Endothelial cell of umbilical vein (primary cell): ENCODE data around the gene DMD. TPM values are rescaled to one million over a fixed set of nuclear protein-coding genes. Genes with fewer than 3 reads are reported as not detected.

Experiments
- BruUV-seq: library from RNA; stranded (reverse); fragments of 400-500 nt; replicated peaks from 2 replicates; lab custom pipeline; 2021; lab: Mats Ljungman, UMichigan
- CTCF ChIA-PET: fragments of 300-600, 350-600 bp; sonication (Branson Sonifier 250); formaldehyde crosslinking; loops from one replicate; lab custom pipeline; 2021; ENCODE audit warnings: antibody characterized with exemption, inconsistent platforms; lab: Charles Lee
- POLR2A ChIA-PET: fragments of 300-600, 350-600 bp; sonication (Branson Sonifier 250); formaldehyde crosslinking; loops from one replicate; lab custom pipeline; 2021; ENCODE audit warnings: antibody characterized with exemption, inconsistent platforms; lab: Charles Lee
- DNase-seq: peaks from one replicate; pipeline ENCODE4 v3.0.0-alpha.2; 2011; ENCODE audit warnings: low read depth, low spot score
- FAIRE-seq: peaks from 2 replicates; lab custom pipeline; 2011; peaks lifted over from hg19 to GRCh38; lab: Jason Lieb, UNC
- H2AFZ ChIP-seq: 2 replicates; pipeline ENCODE4 v1.6.0; 2012; ENCODE audit warnings: low read depth, low read length, control low read depth, inconsistent platforms
- H3K27ac ChIP-seq: 2 replicates; pipeline ENCODE4 v1.5.1; 2011; ENCODE audit warnings: low read depth, mild to moderate bottlenecking, control low read depth, low read length, moderate library complexity; ENCODE audit not compliant: insufficient read depth
- H3K27me3 ChIP-seq, 2 experiments: 2 replicates each; pipeline versions ENCODE4 v1.6.0 to v1.6.1; 2011; ENCODE audit warnings: low read length in 2 of 2, mixed read lengths in 1 of 2; ENCODE audit not compliant: control insufficient read depth in 2 of 2, insufficient read depth in 2 of 2
- H3K36me3 ChIP-seq, 2 experiments: 2 replicates in 1 of 2; 3 replicates in 1 of 2; pipeline ENCODE4 v1.5.1; 2011; ENCODE audit warnings: low read length in 2 of 2, mild to moderate bottlenecking in 1 of 2, moderate library complexity in 1 of 2; ENCODE audit not compliant: control insufficient read depth in 2 of 2, insufficient read depth in 2 of 2; ENCODE audit errors: extremely low read depth in 1 of 2
- H3K4me1 ChIP-seq: 3 replicates; pipeline ENCODE4 v1.5.1; 2011; ENCODE audit warnings: mild to moderate bottlenecking, low read length; ENCODE audit not compliant: control insufficient read depth, insufficient read depth; ENCODE audit errors: extremely low read depth
- H3K4me2 ChIP-seq: 2 replicates; pipeline ENCODE4 v1.6.1; 2011; ENCODE audit warnings: low read length, control low read depth, mixed read lengths; ENCODE audit not compliant: insufficient read depth
- H3K4me3 ChIP-seq, 3 experiments: fragments of 200-600 bp in 1 of 3; sonication (generic), shearing (Covaris generic) in 1 of 3; replicated peaks in 1 of 3; 2 replicates each; pipeline ENCODE4 v1.5.1; 2011 to 2016; ENCODE audit warnings: control low read depth in 3 of 3, low read length in 3 of 3, mild to moderate bottlenecking in 2 of 3, inconsistent platforms in 1 of 3, low read depth in 1 of 3, moderate library complexity in 1 of 3; ENCODE audit not compliant: insufficient read depth in 1 of 3
- H3K79me2 ChIP-seq: 2 replicates; pipeline ENCODE4 v1.6.0; 2012; ENCODE audit warnings: low read length, inconsistent platforms; ENCODE audit not compliant: control insufficient read depth, insufficient read depth
- H3K9ac ChIP-seq: replicated peaks from 2 replicates; pipeline ENCODE3; 2011; ENCODE audit warnings: low read length, control low read depth; ENCODE audit not compliant: insufficient read depth; ENCODE audit errors: extremely low read depth
- H3K9me1 ChIP-seq: replicated peaks from 3 replicates; pipeline ENCODE4 v1.6.0; 2011; ENCODE audit warnings: mild to moderate bottlenecking, low read length; ENCODE audit not compliant: control insufficient read depth, insufficient read depth; ENCODE audit errors: extremely low read depth
- H3K9me3 ChIP-seq: replicated peaks from 2 replicates; pipeline ENCODE4 v1.5.1; 2012; ENCODE audit warnings: low read length, inconsistent platforms; ENCODE audit not compliant: control insufficient read depth, insufficient read depth
- H4K20me1 ChIP-seq: replicated peaks from 2 replicates; pipeline ENCODE3; 2011; ENCODE audit warnings: mild to moderate bottlenecking, low read length; ENCODE audit not compliant: control insufficient read depth, insufficient read depth; ENCODE audit errors: extremely low read depth
- EZH2 ChIP-seq: IDR thresholded peaks from 2 replicates; pipeline ENCODE4 v1.6.1; 2012; ENCODE audit warnings: borderline replicate concordance, low read depth, mild to moderate bottlenecking, moderate library complexity, low read length, inconsistent platforms; ENCODE audit not compliant: severe bottlenecking
- FOS ChIP-seq: IDR thresholded peaks from 2 replicates; pipeline ENCODE4 v1.6.1; 2011; ENCODE audit warnings: mild to moderate bottlenecking, low read length, moderate library complexity, borderline replicate concordance; ENCODE audit not compliant: insufficient read depth
- GATA2 ChIP-seq: IDR thresholded peaks from 2 replicates; pipeline ENCODE4 v1.7.0; 2011; ENCODE audit warnings: low read depth, mild to moderate bottlenecking, moderate library complexity, mixed read lengths, low read length; ENCODE audit not compliant: insufficient read length, insufficient read depth
- MYC ChIP-seq: IDR thresholded peaks from one replicate; pipeline ENCODE4 v1.6.1; 2011; ENCODE audit warnings: mild to moderate bottlenecking, low read depth, low read length
- POLR2A ChIP-seq: IDR thresholded peaks from 2 replicates; pipeline ENCODE4 v1.6.1; 2012; ENCODE audit warnings: low read depth, mild to moderate bottlenecking, control low read depth, low read length
- dilution Hi-C: fragments of 300-500 bp; cut with MboI; formaldehyde crosslinking; loops from one replicate; pipeline ENCODE4 v1.15.0; 2019; ENCODE audit warnings: low sequenced_read_pairs; ENCODE audit not compliant: extremely low pct_ligation_motif_present
- intact Hi-C: fragments of 100-400 bp; cut with micrococcal nuclease; formaldehyde crosslinking; loops from one replicate; pipeline ENCODE4 v1.10.0; 2022
- polyA plus RNA-seq, 4 experiments: library from polyadenylated mRNA; depleted of rRNA in 3 of 4; stranded (reverse) in 3 of 4; unstranded in 1 of 4; fragments of >200 nt; gene quantifications; 2 replicates each; pipeline versions ENCODE4 v1.2.1 to v1.2.3, GENCODE V29; 2011 to 2012; ENCODE audit warnings: missing spikeins in 1 of 4
- total RNA-seq: library from RNA; stranded (reverse); gene quantifications from 2 replicates; pipeline ENCODE4 v1.2.3, GENCODE V29; 2021
- TF ChIP-seq, protein P1 (sequence below), 2 donors: IDR thresholded peaks; 1 replicate in 1 of 2; 2 replicates in 1 of 2; pipeline ENCODE4 v1.5.1; 2011; ENCODE audit warnings: low read length in 2 of 2, mild to moderate bottlenecking in 2 of 2, moderate library complexity in 2 of 2, control low read depth in 1 of 2, inconsistent platforms in 1 of 2, low read depth in 1 of 2; ENCODE audit not compliant: insufficient read depth in 1 of 2; ENCODE audit errors: extremely low read depth in 1 of 2
- TF ChIP-seq, protein P2 (sequence below): IDR thresholded peaks from 2 replicates; pipeline ENCODE4 v1.6.1; 2011; ENCODE audit not compliant: insufficient read depth, insufficient read length

DMD gene
- total and polyA plus RNA-seq, 2 donors (not counting 3 experiments of a cell fraction or from before 2014, with no cell fraction given), result 7.3 to 9.0 TPM

DNA sequence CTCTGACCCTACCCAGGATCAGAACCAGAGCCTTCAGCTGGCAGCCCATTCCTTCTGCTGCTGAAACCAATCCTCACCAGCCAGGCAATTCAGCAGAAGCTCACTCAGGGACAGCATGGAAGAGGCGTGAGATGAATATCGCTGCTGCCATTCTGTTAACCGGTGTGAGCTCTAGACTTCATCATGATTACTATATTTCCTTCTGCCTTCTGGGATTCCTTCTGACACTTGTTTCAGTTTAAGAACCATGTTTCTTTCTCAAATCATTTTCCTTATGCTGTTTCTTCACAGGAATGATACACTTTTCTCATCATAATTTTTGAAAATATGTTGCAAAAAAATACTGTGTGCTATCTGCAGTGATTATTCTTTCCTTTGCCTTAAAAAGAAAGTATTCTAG is 1666.2 kb downstream of the DMD start:
- Histone ChIP-seq H3K9ac (peak overlapping the region; percentile 10), H2AFZ (no peak overlapping the region), H3K9me1 (no peaks in the 10 kb centered on the region), H3K4me1 (peaks cover 18% of the 10 kb centered on the region), H3K79me2 (no peaks in the 10 kb centered on the region), H3K4me3 (no peak overlapping the region), H3K27me3 (no peaks in the 10 kb centered on the region), H3K27ac (peak overlapping the region; percentile 59), H3K4me2 (peak overlapping the region; percentile 49), H4K20me1 (no peaks in the 10 kb centered on the region), H3K36me3 (no peaks in the 10 kb centered on the region), H3K9me3 (no peaks in the 10 kb centered on the region)
- FAIRE-seq, result no peak
- BruUV-seq, result TSS peak; percentile 77
- TF ChIP-seq POLR2A (no peak), MYC (no peak), FOS (no peak), GATA2 (no peak), EZH2 (no peak)
- TF ChIP-seq, protein P1, sequence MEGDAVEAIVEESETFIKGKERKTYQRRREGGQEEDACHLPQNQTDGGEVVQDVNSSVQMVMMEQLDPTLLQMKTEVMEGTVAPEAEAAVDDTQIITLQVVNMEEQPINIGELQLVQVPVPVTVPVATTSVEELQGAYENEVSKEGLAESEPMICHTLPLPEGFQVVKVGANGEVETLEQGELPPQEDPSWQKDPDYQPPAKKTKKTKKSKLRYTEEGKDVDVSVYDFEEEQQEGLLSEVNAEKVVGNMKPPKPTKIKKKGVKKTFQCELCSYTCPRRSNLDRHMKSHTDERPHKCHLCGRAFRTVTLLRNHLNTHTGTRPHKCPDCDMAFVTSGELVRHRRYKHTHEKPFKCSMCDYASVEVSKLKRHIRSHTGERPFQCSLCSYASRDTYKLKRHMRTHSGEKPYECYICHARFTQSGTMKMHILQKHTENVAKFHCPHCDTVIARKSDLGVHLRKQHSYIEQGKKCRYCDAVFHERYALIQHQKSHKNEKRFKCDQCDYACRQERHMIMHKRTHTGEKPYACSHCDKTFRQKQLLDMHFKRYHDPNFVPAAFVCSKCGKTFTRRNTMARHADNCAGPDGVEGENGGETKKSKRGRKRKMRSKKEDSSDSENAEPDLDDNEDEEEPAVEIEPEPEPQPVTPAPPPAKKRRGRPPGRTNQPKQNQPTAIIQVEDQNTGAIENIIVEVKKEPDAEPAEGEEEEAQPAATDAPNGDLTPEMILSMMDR (IDR thresholded peaks at IDR 0.05; ENCODE audit: extremely low read depth in 1 of 2, insufficient read depth in 1 of 2, low read depth in 1 of 2, low read length in 2 of 2), result no peak
- TF ChIP-seq, protein P2, sequence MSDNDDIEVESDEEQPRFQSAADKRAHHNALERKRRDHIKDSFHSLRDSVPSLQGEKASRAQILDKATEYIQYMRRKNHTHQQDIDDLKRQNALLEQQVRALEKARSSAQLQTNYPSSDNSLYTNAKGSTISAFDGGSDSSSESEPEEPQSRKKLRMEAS, result no peak
- DNase-seq, result no peak
- CTCF ChIA-PET, result interaction anchor here (1.2 kb wide), 1 partner anchor 19 kb away, joined by 3 read pairs; no protein-coding TSS in a partner anchor
- dilution Hi-C loops (no loop called here), intact Hi-C loops (no loop called here)
- POLR2A ChIA-PET, result no interaction called here
